HG03045 (cell line): ENCODE data around the gene SIGLEC1.

Source experiments
- ATAC-seq: cut with Tn5 transposase; IDR thresholded peaks from one replicate; pipeline ENCODE4 v1.9.1; 2021; ENCODE audit warnings: mild to moderate bottlenecking, moderate library complexity; ENCODE audit not compliant: unreplicated experiment

The SIGLEC1 gene

DNA sequence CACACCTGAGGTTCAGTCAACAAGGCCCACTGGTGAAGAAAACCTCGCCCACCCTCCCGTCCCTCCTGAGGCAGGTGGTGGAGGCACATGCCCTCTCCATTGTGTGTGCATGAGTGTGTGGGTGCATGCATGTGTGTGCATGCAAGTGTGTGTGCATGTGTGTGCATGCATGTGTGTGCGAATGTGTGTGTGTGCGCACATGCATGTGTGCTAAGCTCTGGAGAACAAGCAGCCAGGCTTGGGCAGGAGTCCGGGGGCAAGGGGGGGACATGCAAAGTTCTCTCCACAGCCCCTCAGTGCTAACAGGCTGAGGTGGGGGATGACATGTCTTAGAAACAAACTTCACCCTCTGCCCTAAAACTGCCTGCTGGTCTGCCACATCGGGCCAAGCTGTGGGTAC, 17.0 kb upstream of the SIGLEC1 start:
- no peak for ATAC-seq

DNA sequence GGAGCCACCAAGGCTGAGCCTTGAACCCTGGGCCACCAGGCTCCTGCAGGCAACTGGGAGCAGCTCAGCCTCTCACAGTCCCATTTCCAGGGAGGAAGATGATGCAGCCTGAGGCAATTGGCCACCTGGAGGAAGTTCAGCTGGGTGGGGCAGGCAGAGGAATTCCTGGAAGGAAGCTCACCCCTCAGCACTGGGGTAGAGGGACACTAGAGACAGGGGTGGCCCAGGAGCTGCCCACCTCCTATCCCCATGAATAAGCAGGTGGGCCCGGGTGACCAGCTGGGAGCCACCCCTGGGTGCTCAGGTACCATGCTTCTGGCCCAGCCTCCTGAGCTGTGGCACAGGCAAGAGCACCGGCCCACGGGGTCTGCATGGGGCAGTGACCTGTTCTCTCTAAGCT, 16.5 kb upstream of the SIGLEC1 start:
- no peak for ATAC-seq

DNA sequence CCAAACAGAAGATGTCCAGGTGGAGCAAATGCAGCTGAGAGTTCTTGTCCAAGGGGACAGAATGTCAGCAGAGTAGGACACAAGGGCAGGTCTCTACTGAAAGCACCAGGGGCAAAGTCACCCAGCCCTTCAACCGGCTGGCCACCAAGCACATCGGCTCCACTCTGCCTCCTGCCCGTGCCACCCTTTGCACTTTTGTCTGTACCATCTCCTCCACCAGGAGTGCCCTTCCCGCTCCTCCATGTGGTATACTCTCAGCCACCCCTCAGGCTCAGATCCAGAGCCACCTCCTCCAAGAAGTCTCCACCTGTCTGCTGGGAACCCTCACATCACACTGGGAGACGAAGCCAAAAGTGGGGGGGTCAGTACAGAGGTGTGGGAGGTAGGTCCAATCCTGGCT, 16.0 kb upstream of the SIGLEC1 start:
- no peak for ATAC-seq

DNA sequence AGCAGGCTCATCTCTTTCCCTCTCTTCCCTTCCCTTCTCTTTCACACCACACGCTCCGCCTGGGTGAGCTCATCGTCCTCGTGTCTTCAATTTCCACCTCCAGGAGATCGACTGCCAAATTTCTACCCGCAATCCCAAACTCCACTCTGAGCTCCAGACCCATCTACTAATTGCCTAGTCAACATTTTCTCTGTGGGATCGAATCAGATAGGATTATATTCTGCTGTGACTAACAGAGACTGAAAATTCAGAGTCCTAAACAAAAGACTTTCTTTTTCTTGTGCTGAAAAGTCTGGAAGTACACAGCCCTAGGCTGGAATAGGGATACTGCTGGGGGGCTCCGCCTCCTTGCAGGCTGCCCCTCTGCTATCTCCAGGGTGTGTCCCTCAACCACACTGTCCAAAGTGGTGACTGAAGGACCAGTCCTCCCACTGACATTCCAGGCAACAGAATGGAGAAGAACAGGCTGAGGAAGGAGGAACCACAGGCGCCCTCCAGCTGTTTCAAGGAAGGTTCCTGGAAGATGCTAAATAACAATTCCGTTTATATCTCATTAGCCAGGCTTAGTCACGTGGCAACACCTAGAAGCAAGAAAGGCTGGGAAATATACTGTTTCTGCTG, 15.1 kb upstream of the SIGLEC1 start:
- ATAC-seq = no peak

DNA sequence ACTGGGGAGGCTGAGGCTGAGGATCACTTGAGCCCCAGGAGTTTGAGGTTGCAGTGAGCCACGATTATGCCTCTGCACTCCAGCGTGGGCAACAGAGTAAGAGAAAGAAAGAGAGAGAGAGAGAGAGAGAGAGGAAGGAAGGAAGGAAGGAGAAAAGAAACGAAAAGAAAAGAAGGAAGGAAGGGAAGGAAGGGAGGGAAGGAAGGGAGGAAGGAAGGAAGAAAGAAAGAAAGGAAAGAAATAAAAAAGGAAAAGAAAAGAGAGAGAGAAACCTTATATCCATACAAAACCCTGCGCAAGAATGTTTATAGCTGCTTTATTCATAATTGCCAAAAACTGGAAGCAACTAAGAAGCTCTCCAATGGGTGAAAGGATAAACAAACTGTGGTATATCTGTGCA, 12.0 kb upstream of the SIGLEC1 start:
- ATAC-seq = no peak

DNA sequence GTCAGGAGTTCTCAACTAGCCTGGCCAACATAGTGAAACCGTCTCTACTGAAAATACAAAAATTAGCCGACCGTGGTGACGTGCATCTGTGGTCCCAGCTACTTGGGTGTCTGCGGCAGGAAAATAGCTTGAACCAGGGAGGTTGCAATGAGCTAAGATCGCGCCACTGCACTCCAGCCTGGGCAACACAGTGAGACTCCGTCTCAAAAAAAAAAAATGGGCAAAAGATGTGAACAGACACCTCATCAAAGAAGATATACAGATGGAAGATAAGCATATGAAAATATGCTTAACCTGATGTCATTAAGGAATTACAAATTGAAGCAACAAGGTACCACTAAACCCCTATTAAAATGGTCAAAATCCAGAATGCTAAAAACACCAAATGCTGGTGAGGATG, 10.9 kb upstream of the SIGLEC1 start:
- ATAC-seq = no peak

DNA sequence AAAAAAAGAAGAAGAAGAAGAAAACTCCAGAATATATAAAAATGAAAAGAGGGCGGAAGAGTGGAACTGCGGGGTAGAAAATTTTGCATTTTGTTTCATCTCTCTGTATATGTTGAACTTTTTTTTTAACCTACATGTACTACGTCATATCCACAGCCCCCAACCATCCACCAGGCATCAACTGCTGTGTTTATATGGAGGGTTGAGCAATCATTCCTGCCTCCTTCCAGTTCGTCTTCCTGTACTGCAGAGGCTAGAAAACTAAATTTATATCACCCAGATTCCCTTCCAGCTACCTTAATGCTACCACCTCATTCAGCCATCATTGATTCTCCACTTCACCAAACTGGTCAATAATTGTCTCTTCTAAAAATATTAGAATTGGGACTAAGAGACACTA, 9.5 kb upstream of the SIGLEC1 start:
- no peak for ATAC-seq

DNA sequence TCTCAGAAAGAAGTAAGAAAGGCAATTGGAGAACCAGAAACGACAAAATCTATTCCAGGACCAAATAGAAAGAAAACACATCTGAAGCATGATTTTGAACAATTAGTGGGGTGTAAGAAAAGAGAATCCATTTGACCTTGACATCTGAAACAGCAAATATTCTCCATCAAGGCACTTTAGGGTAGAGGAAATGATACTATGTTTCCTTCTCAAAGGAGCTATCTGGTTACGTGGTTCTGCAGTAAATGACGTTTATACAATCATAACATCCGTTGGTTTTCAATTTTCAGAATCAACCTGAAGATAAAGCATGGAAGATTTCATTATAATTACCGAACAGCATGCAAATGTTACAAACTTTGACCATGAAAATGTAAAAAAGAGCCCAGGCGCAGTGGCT, 8.2 kb upstream of the SIGLEC1 start:
- ATAC-seq = no peak

DNA sequence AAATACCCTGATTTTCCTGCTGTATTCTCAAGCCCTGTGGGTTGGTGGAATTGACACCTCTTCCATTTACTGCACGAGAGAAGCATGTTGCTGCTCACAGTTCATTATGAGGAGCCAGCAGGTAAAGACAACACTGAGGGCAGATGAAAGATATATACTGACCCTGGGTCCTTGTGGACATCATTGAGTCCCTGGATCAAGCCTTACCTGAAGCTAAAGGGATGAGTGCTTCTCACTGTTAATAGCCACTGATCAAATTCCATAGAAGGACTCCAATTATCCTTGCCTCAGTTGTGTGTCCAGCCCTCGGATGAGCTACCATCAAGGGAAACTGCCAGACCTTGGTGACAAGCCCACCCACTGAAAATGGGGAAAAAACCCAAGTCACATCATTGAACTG, 7.7 kb upstream of the SIGLEC1 start:
- ATAC-seq = no peak

DNA sequence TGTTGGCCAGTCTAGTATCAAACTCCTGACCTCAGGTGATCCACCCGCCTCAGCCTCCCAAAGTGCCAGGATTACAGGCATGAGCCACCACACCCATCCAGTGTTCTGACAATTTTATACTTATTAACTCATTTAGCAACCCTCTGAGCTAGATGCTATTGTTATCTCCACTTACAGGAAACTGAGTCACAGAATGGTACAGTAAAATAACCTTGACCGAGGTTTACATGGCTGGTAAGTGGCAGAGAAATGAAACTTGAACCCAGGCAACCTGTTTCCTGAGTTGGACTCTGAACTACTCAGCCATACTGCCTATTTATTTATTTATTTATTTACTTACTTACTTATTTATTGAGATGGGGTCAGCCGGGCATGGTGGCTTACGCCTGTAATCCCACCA, 6.6 kb upstream of the SIGLEC1 start:
- no peak for ATAC-seq

DNA sequence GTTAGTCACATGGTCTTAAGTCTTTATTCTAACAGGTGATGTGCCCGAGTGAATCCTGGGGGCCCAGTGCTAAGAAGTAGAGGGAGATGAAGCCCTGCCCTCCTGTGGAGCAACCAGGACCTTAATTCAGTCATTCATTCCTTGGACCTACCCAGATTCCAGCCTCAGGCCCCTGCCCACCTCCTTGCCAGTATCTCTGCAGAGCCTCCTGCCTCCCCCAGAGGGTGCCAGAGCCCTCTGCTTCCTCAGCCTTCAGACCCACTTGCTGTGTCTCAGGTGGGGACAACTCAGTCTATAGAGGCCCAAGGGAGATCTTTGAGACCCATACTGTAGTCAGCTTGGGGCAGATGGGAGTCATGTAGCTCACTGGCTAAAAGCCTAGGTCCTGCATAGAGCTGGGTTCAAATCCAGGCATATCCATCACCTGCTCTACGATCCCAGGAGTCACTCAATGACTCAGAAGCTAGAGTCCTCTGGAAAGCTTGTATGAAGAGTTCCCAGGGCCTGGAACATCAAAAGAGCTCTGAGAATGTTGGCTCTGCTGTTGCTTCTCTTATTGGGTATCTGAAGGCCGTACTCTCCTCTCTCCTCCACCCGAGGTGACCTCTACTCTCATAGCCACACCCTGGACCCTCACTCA, 3.9 kb upstream of the SIGLEC1 start:
- no peak for ATAC-seq

DNA sequence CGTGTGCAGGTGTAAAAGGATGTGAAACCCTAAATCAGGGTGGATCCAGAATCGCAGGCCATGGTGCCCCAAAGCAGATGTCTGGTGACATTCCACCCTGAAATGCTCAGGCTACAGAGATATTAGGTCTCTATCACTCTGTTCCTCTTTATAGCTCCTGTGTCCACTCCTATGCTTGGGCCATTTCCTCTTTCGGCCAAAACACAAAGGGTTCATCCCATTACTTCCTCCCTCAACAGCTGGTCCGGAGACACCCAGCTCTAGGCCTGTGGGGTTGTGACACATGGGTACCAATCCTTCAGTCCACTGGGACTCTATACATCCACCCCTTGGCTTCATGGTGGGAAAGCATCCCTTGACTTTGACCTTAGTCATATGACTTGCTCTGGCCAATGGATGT, 1.7 kb upstream of the SIGLEC1 start:
- ATAC-seq = no peak

DNA sequence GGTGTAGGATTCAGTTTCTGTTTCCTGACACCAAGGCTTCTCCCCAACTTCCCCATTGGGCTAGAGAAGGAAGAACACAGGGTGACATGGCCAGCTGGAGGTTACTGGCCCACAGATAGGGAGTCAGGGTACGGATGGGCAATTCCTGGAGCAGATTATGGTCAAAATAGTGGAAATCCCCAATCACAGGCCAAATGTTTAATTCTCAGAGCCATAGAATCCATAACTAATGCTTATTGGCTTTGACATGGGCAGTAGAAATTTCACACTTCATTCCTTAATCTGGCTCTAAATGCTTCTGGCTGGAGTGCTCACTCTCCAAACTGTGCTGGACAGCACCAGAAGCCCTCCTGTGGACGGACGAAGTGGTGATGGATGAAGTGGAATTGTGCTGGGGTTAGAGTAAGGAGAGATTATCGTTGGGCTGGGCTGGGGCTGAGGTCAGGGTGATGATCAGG, 887 bp downstream of the SIGLEC1 start:
- no peak for ATAC-seq

DNA sequence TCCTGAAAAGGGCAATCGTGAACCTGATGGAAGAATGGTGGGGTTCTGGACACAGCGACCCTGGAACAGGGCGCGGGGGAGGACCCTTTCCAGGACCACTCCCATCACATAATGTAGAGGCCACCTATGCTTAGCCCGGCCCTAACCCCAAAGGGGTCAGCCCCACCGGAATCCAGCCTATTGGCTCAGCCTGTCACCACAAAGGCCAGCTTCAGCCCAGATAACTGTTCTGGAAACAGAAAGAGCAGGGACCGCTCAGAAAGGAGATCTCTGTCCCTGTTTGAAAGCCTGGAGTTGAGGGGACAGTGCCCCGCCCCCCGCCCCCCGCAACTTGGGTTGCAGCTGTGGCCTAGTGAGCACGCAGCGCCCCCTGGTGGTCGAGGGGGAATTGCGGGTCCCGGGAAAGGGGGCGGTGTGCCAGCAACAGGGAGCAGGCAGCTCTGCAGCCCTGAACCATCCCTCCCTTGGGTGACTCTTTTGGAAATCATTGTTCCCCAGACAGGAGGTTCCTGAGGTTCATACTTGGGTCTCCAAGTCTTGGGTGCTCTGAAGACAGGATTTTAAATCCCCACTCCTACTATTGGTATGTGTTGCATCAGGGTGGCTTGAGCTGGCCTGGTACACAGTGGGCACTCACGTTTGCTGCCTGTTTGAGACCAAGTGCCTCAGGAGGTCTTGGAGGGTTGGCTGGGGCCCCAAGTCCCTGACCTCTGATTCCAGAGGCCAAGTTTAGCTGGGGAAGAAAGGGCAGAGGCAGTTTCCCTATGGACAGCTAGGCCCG, 1.5 kb downstream of the SIGLEC1 start:
- no peak for ATAC-seq

DNA sequence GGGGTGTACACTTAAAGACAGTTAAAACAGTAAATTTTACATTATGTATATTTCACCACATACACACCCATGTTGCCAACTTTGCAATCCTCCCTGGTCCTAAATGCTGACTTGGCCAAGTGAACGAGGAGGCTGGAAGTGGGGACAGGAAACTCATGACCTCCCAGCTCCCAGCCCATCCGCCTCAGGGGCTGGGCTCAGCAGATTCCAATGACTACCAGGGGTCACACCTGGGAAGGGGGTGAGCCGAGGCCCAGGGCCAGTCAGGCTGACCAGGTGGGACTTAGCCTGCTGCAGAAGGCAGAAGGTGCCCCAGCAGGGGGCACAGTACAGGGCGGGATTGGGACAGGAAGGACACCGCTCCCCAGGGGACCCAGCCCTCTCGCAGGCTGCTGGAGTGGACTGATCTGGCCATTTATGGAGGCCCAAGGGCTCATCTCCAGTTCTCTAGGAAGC, 2.4 kb downstream of the SIGLEC1 start:
- no peak for ATAC-seq

DNA sequence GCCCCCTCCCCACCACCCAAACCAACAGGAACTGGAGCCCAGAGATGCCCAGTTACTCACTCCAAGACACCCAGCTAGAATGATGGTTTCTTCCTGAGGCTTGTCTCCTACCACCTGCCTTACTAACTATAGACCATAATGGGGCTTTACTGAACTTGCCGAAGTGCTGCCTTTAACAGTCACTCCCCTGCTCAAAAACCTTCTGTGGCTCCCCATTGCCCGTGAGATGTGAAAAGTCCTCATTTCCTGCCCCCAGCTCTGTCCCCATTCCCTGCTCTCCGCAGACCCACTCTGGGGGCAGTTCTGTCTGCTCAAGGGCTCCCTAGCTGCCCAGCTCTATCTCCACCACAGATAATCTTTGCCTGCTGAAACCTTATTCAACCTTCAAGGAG, 4.9 kb downstream of the SIGLEC1 start:
- no peak for ATAC-seq

DNA sequence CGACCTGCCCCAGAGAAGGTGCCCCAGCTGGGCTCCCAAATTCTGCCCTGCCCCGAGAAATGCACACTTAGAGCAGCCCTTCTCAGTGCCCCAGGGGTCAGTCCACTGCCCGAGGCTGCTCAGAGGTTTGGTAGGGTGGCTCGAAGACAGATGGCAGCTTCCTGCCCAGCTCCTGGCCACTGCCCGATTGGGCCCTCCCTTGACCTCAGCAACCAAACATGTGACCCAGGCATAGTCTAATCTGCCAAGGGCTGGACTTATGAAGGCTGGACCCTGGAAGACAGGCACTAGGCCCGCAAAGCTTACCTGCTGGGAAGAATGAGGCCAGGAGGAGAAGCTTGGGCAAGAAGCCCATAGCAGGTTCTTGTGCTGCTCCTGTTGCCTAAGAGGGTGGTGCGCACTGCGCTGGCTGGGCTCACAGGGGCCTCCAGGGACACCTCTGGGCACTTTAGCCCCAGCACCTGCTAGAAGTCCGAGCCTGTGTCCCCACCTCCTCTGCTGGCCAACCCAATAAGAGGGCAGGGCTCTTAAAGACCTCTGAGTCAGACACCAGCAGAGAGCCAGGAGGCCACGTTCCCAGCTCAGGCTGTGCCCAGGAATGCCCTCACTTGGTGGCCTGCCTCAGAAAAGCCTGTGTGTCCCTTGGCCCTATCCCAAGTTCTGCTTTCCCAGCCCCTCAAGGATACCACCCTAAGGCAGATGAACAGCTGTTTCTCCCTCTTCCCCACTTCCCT, 5.5 kb downstream of the SIGLEC1 start:
- no peak for ATAC-seq

DNA sequence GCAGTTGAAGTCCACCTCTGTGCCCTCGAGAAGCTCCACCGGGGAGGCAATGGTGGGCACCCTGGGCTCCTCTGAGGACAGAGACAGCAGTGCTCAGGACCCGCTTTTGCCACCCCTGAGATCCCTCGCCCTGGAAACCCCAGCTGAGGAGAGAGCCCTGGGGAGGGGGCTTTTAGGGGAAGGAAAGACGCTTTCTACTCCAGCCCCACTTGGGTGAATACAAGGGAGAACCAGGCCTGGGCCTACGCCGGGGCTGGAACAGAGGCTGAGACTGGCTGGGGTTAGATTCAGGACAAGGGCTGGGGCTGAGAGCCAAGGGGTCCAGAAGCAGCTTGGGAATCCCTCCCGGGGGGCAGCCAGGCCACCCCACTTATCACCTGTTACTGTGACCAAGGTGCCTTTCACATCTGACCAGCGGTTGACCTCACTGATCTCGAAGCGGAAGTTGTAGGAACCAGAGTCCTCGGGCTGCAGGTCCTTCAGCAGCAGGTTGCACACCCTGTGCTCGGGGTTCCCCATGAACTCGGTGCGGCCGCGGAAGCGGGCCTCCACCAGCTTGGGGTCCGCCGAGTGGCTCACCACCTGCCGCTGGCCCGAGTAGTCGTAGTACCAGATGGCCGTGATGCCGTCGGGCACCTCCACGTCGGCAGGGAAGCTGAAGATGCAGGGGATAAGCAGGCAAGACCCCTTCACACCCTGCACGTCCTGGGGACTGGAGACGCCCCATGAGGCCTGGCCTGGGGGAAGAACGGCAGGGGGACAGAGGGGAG, 6.2 kb downstream of the SIGLEC1 start:
- no peak for ATAC-seq

DNA sequence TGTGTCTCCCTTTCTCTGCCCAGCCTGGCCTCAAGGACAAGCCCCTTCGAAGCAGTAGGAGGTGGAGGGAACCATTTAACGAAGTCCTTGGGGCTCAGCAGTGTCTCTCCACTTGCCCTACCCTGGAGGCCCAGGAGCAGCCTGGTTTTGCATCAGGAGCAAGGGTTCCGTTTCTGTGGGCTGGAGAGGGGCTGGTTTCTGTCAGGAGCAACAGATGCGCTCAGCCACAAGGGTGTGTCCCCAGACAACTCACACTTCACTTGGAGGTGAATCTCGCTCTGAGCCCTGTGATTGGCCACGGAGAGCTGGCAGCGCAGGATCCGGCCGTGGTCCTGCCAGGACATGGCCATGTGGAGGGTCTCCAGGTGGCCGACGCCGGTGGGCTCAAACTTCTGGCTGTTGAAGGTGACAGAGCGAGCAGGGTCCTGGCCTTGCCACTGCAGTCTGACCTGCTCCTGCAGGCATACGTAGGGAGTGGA, 6.9 kb downstream of the SIGLEC1 start:
- no peak for ATAC-seq

DNA sequence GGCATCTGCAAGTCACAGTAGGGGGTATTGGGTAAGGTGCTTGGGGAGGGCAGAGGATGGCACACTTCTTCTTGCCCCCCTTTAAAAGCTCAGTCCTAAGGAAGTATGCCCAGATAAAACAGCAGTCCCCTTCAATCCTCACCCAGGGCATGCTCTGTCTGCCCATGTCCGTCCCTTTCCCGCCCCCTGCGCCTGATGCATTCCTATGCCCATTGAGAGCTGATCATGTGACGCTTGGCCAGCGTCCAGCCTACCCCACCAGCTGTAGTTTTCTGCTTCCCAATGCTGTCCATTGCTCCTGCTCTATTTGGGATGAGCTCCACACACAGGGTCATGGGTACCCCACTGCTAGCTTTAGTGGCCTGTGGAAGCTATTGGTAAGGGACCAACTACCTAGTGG, 8.3 kb downstream of the SIGLEC1 start:
- ATAC-seq = no peak
